ENCODE measurements around the gene CDC42BPA.

- no peak for TF ChIP-seq POLR2A (IDR thresholded peaks at IDR 0.05)
- TF ChIP-seq CTCF (IDR thresholded peaks at IDR 0.05): no peak
These were observed 182.0 kb downstream of the CDC42BPA start for GRCh38 chr1:227136210-227136820.
